HK-2 (cell line): ENCODE data around the gene SERTM1.

Experiments
- DNase-seq: peaks from one replicate; pipeline ENCODE4 v3.0.0-alpha.2; 2018; ENCODE audit not compliant: unreplicated experiment

The SERTM1 gene

GRCh38 chr13:36673838-36674326, at the start of gene SERTM1:
SERTM1 (plus strand) TSS chr13:36674020; CDS start chr13:36695079, 21,059 bp downstream.
- no peak for DNase-seq

GRCh38 chr13:36628377-36629056, 45.3 kb upstream of the SERTM1 start:
- DNase-seq: no peak

- DNase-seq: no peak
These were observed 44.8 kb upstream of the SERTM1 start for GRCh38 chr13:36629057-36629385.

- no peak for DNase-seq
These were observed 43.5 kb upstream of the SERTM1 start for GRCh38 chr13:36630181-36630803.

- no peak for DNase-seq
These were observed 34.2 kb upstream of the SERTM1 start for GRCh38 chr13:36639610-36640009.

GRCh38 chr13:36650611-36651010, 23.2 kb upstream of the SERTM1 start:
- no peak for DNase-seq

GRCh38 chr13:36665630-36666029, 8.2 kb upstream of the SERTM1 start:
- DNase-seq: no peak

- no peak for DNase-seq
These were observed 7.2 kb upstream of the SERTM1 start for GRCh38 chr13:36666477-36667229.

- DNase-seq: no peak
These were observed 5.5 kb upstream of the SERTM1 start for GRCh38 chr13:36668316-36668715.

- DNase-seq: no peak
These were observed 468 bp upstream of the SERTM1 start for GRCh38 chr13:36673352-36673751.

- no peak for DNase-seq
These were observed 755 bp downstream of the SERTM1 start for GRCh38 chr13:36674337-36675212.

- DNase-seq: no peak
These were observed 1.4 kb downstream of the SERTM1 start for GRCh38 chr13:36675213-36675536.

- DNase-seq: no peak
These were observed 7.1 kb downstream of the SERTM1 start for GRCh38 chr13:36680913-36681312.

GRCh38 chr13:36681894-36682624, 8.2 kb downstream of the SERTM1 start:
- no peak for DNase-seq

- DNase-seq: no peak
These were observed 9.9 kb downstream of the SERTM1 start for GRCh38 chr13:36683701-36684100.

- peak; percentile 5 for DNase-seq
These were observed 12.1 kb downstream of the SERTM1 start for GRCh38 chr13:36685927-36686326.

- no peak for DNase-seq
These were observed 22.7 kb downstream of the SERTM1 start for GRCh38 chr13:36696410-36697010.

GRCh38 chr13:36700170-36700569, 26.4 kb downstream of the SERTM1 start:
- no peak for DNase-seq

- no peak for DNase-seq
These were observed 32.9 kb downstream of the SERTM1 start for GRCh38 chr13:36706755-36707154.

- DNase-seq: no peak
These were observed 35.5 kb downstream of the SERTM1 start for GRCh38 chr13:36709136-36709890.
